GM18511 (cell line): ENCODE measurements around the gene ADGRD2.

Experiments
- ATAC-seq: cut with Tn5 transposase; IDR thresholded peaks from one replicate; pipeline ENCODE4 v1.9.1; 2021; ENCODE audit warnings: mild to moderate bottlenecking, moderate library complexity; ENCODE audit not compliant: unreplicated experiment

ADGRD2 gene

DNA sequence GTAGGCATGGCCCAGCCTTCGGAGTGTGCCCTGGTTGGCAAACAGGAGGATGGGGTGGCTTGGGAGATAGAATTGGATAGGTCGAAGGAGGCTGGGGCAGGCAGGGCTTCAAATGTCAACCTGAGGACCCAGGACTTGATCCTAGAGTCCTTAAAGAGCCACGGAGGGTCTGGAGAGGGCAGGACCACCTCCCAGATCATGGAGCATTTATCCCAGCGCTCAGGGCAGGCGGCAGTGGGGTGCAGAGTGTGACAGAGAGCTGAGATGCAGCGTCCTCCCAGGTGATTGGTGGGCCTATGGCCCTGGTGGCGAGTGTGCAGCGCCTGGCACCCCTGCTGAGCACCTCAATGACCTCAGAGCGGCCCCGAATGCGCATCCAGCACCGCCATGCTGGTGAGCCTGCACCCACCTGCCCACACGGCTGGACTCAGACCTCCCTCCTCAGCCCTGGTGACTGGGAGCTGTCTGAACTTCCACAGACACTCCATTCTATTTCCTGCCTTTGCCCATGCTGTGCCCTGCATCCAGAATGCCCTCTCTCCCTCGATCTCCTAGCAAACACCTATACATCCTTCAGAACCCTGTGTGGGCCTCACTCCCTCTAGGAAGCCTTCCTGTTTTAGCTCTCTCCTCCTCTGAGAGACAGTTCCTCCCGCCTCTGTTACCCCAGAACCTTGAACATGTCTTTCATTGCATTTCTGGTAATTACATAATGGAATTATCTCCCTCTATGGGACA, 6.3 kb downstream of the ADGRD2 start:
- ATAC-seq, result no peak

GRCh38 chr9:124457079-124457886, 7.0 kb downstream of the ADGRD2 start:
- ATAC-seq, result no peak

- ATAC-seq, result no peak
Measured at GRCh38 chr9:124457887-124458431, 7.7 kb downstream of the ADGRD2 start.

- ATAC-seq, result no peak
Measured at GRCh38 chr9:124458441-124458840, 8.2 kb downstream of the ADGRD2 start.

DNA sequence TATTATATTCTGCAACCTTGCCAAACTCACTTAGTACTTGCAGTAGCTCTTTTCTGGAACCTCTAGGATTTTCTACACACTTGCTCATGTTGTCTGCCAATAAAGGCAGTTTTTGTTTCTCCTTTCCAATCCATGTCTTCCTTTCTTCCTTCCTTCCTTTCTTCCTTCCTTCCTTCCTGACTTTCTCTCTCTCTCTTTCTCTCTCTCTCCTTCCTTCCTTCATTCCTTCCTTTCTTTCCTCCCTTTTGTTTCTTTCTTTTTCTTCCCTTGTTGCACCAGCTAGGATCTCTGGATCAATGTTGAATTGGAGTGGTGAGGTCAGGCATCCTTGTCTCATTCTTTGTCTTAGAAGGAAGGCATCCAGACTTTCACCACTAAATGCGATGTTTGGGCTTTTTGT, 12.5 kb downstream of the ADGRD2 start:
- no peak for ATAC-seq

GRCh38 chr9:124465736-124466135, 15.5 kb downstream of the ADGRD2 start:
- ATAC-seq, result no peak

DNA sequence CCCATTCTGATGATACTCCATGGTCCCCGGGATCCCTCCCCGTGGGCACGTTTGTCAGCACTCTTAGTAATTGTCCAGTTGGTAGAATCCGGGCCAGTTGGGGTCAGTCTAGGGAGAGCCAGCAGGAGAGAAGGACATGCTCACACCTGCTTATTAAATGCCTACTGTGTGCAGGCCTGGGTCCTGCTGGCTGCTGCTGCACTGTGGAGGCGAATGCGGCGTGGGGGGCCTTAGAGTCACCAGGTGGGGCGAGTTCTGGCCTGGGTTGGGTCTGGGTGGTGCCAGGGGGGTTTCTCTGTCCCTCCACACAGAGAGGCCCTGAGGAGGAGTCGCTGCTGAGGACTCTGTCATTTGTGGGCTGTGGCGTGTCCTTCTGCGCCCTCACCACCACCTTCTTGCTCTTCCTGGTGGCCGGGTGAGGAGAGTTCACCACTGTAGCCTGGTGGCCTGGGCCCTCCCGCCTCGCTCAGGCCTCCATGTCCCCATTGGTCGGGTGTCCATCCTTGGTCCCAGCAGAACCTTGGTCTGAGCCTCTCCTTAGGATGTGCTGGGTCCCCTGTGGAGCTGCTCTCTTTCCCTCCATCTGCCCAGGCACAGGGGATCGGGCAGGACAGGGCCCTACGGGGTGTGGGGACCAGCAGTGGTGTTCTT, 17.3 kb downstream of the ADGRD2 start:
- ATAC-seq, result no peak

- ATAC-seq, result no peak
Measured at GRCh38 chr9:124468061-124468740, 17.9 kb downstream of the ADGRD2 start.

DNA sequence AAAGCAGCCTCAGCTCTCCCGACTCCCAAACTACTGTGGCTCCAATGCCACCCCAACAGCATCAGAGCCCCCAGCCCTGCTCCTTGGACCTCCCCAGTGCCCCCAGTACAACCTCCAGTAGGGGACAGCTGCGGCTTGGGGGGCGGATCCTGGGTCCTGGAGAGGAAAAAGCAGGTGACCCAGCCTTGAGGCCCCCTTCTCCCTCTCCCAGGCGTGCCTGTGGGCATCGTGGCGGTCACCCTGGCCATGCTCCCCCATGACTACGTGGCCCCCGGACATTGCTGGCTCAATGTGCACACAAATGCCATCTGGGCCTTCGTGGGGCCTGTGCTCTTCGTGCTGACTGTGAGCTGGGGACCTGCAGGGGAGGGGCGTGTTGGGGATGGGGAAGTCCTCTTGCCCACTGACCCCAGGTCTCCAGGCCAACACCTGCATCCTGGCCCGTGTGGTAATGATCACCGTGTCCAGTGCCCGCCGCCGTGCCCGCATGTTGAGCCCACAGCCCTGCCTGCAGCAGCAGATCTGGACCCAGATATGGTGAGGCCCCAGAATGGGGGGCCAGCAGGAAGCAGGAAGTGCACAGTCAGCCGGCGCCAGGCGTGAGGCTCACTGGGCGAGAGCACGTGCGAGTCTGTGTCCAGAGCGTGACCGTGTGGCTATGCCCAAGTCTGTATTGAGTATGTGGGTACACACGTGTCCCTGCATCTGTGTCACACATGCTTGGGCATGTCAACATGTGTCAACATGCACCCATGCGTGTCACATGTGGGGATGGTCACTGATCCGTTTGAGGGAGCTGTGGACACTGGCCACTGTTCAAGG, 19.0 kb downstream of the ADGRD2 start:
- ATAC-seq, result no peak

GRCh38 chr9:124470306-124470705, 20.1 kb downstream of the ADGRD2 start:
- no peak for ATAC-seq

DNA sequence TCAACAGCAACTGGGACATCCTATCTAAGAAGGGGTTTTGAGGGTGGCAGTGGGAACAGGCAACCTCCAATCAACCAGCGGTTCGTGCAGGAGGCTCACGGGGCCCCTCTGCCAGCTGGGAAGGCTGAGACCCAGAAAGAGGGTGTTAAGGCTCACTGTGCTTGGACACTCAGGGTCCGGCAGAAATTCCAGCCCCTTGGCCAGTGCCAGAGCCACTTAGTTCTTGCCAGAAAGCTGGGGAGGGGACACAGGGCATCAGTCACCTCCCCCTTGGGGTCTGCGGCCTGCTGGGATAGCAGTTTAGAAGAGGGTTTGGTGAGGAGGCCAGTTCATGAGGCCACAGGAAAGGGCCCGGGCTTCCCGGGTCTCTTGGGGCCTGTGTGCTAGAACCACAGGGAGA, 20.5 kb downstream of the ADGRD2 start:
- ATAC-seq, result no peak

DNA sequence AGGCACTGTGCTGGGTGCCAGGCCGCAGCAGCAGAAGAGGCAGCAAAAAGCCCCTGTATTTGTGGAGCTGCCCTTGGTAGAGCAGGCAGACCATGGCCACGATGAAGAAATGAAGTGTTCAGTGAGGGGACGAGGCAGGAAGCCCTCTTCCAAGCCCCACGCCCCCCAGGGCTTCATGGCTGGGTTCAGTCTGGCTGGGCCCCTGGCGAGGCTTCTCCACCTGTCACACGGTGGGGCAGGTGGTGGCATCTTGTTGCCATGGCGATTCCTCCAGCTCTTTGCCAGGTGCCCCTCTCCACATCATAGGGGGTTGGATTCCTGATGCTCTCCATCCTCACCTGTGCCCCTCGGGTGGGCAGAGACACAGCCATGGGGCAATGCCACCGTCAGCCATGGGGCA, 21.5 kb downstream of the ADGRD2 start:
- no peak for ATAC-seq

- ATAC-seq, result no peak
Measured at GRCh38 chr9:124472770-124473169, 22.5 kb downstream of the ADGRD2 start.

GRCh38 chr9:124473310-124473709, 23.1 kb downstream of the ADGRD2 start:
- no peak for ATAC-seq

GRCh38 chr9:124474151-124474550, 23.9 kb downstream of the ADGRD2 start:
- ATAC-seq, result no peak

DNA sequence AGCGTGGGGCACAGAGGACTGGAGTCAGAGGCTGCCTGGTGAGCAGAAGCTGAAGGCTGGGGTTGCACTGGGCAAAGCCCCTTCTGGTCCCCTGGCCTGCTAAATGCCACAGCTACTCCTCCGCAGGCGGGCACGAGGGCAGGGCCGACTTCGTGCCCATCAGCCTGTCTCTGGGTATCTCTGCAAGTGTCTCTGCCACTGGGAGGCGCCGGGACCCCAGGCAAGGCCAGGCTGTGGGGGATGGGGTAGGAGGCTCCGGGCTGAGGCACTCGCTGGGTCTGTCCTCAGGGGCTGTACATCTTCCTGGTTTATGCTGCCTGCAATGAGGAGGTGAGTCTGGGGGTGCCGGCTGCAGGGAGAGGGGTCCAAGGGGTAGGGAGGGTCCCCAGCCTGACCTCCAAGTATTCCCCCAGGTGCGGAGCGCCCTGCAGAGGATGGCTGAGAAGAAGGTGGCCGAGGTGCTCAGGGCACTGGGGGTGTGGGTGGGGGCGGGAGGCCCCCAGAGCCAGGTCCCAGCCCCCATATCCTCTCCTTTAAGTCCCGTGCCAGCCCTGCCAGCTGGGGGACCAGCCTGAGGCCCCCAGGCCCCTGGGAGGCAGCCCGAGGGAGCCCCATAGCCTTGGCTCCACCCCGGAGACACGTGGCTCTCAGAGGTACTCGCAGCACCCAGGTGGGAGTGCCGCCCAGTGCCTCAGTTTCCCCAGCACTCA, 25.1 kb downstream of the ADGRD2 start:
- no peak for ATAC-seq

GRCh38 chr9:124475868-124476690, 25.8 kb downstream of the ADGRD2 start:
- ATAC-seq, result no peak

GRCh38 chr9:124477211-124477647, 27.0 kb downstream of the ADGRD2 start:
- no peak for ATAC-seq
